Dermis blood vessel endothelial cell (primary cell): ENCODE measurements around the gene FOXO1. TPM values are rescaled to one million over a fixed set of nuclear protein-coding genes. Genes with fewer than 3 reads are reported as not detected.
A peak's percentile ranks its signal among the peaks of the same experiment; 100 is the strongest.

Source experiments
- DNase-seq: peaks from one replicate; pipeline ENCODE4 v3.0.0; 2010
- total RNA-seq: library from RNA; depleted of rRNA; stranded (reverse); fragments of >200 nt; gene quantifications from 2 replicates; pipeline ENCODE4 v1.2.3, GENCODE V29; 2014

Gene FOXO1
- total RNA-seq, 1 donor from 2014 or later: 35.4 TPM

- no peak for DNase-seq
Measured at GRCh38 chr13:40572961-40573360, 93.5 kb downstream of the FOXO1 start.

- DNase-seq: no peak
Measured at GRCh38 chr13:40571338-40571963, 95.0 kb downstream of the FOXO1 start.

GRCh38 chr13:40570930-40571329 is 95.5 kb downstream of the FOXO1 start:
- DNase-seq: no peak

GRCh38 chr13:40569024-40569350 is 97.5 kb downstream of the FOXO1 start:
- no peak for DNase-seq

GRCh38 chr13:40568246-40569023 is 98.0 kb downstream of the FOXO1 start:
- peak; percentile 47 for DNase-seq

GRCh38 chr13:40566811-40567210 is 99.6 kb downstream of the FOXO1 start:
- no peak for DNase-seq

- DNase-seq: peak; percentile 67
Measured at GRCh38 chr13:40565282-40566148, 100.9 kb downstream of the FOXO1 start.

GRCh38 chr13:40564342-40565001 is 102.0 kb downstream of the FOXO1 start:
- DNase-seq: peak; percentile 90

- peak; percentile 52 for DNase-seq
Measured at GRCh38 chr13:40563350-40564125, 102.9 kb downstream of the FOXO1 start.

- no peak for DNase-seq
Measured at GRCh38 chr13:40562975-40563349, 103.5 kb downstream of the FOXO1 start.

GRCh38 chr13:40559915-40560314 is 106.5 kb downstream of the FOXO1 start:
- DNase-seq: no peak

GRCh38 chr13:40558656-40559055 is 107.8 kb downstream of the FOXO1 start:
- DNase-seq: peak; percentile 94

GRCh38 chr13:40556453-40556852 is 110.0 kb downstream of the FOXO1 start:
- no peak for DNase-seq

- no peak for DNase-seq
Measured at GRCh38 chr13:40553356-40553755, 113.1 kb downstream of the FOXO1 start.

- DNase-seq: no peak
Measured at GRCh38 chr13:40552895-40553294, 113.5 kb downstream of the FOXO1 start.

- no peak for DNase-seq
Measured at GRCh38 chr13:40550130-40550529, 116.3 kb downstream of the FOXO1 start.

- no peak for DNase-seq
Measured at GRCh38 chr13:40549500-40550094, 116.8 kb downstream of the FOXO1 start.

- peak; percentile 39 for DNase-seq
Measured at GRCh38 chr13:40547591-40548315, 118.7 kb downstream of the FOXO1 start.

GRCh38 chr13:40546047-40546446 is 120.4 kb downstream of the FOXO1 start:
- DNase-seq: no peak

- peak; percentile 97 for DNase-seq
Measured at GRCh38 chr13:40540328-40541044, 126.0 kb downstream of the FOXO1 start.
